ENCODE results near the gene PTPN9. TPM values are rescaled to one million over a fixed set of nuclear protein-coding genes. Genes with fewer than 3 reads are reported as not detected.
"Not testable (repeated sequence)": the region's sequence is repeated elsewhere in the genome, so short reads cannot be mapped to it uniquely, and the experiment has no call there.

The PTPN9 gene
- total and polyA plus RNA-seq, 8 donors, result 7.7 to 22.9 (median 14.5) TPM

- no peaks in the 10 kb centered on the region for H3K9me3 ChIP-seq
- no peaks in the 10 kb centered on the region for H3K27me3 ChIP-seq
- peak; percentile 97 to 99 for DNase-seq
- 0 to 1% (median 0%) methylated on average over 17 to 61 of the region's 62 CpGs for WGBS, 5 donors
- intact Hi-C loops (cut with DNase I; ENCODE audit: low total_unique reads), result no loop called here
- TF ChIP-seq POLR2A (IDR thresholded peaks at IDR 0.05), result no peak
- TF ChIP-seq, protein P1, sequence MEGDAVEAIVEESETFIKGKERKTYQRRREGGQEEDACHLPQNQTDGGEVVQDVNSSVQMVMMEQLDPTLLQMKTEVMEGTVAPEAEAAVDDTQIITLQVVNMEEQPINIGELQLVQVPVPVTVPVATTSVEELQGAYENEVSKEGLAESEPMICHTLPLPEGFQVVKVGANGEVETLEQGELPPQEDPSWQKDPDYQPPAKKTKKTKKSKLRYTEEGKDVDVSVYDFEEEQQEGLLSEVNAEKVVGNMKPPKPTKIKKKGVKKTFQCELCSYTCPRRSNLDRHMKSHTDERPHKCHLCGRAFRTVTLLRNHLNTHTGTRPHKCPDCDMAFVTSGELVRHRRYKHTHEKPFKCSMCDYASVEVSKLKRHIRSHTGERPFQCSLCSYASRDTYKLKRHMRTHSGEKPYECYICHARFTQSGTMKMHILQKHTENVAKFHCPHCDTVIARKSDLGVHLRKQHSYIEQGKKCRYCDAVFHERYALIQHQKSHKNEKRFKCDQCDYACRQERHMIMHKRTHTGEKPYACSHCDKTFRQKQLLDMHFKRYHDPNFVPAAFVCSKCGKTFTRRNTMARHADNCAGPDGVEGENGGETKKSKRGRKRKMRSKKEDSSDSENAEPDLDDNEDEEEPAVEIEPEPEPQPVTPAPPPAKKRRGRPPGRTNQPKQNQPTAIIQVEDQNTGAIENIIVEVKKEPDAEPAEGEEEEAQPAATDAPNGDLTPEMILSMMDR (IDR thresholded peaks at IDR 0.05), result peak in 1 of 7 experiments; percentile 28
- TF ChIP-seq POLR2AphosphoS5 (IDR thresholded peaks at IDR 0.05), result no peak
- no peak for TF ChIP-seq EP300 (IDR thresholded peaks at IDR 0.05)
- peaks cover 28 to 56% (median 53%) of the 10 kb centered on the region in 4 donors for H3K4me1 ChIP-seq
- H3K27ac ChIP-seq, result peak overlapping the region; percentile 98 to 100 (median 99)
- H3K36me3 ChIP-seq, result peaks cover 0 to 9% (median 3%) of the 10 kb centered on the region in 4 donors
- peak overlapping the region; percentile 77 to 97 (median 86) for H3K4me3 ChIP-seq
Measured at GRCh38 chr15:75450307-75451201, 128.6 kb downstream of the PTPN9 start.

DNA sequence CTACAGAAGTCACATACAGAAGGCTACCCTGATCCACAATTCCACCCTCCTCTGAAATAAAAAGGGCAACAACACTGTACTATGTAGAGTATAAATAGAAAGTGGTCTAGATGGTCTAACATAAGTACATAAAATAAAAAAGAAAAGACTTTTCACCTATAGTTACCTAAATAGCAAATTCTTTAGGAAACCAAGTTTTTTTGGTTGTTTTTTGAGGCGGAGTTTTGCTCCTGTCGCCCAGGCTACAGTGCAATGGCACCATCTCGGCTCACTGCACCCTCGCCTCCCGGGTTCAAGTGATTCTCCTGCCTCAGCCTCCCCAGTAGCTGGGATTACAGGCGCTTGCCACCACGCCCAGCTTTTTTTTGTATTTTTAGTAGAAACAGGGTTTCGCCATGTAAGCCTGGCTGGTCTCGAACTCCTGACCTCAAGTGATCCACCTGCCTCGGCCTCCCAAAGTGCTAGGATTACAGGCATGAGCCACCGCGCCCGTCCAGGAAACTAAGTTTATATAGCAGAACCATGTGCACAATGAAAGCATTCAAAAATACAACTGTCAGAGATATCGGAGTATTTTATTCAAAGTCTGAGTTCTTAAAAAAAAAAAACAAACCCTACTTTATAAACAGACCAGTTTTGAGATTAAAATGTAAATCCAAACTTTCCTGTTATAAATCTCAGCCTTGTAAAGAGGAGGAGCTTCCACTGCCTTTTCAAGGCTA is 129.4 kb downstream of the PTPN9 start:
- no peaks in the 10 kb centered on the region for H3K9me3 ChIP-seq
- H3K36me3 ChIP-seq, result peaks cover 0 to 9% (median 3%) of the 10 kb centered on the region in 4 donors
- no peaks in the 10 kb centered on the region for H3K27me3 ChIP-seq
- peak overlapping the region; percentile 98 to 100 (median 99) for H3K27ac ChIP-seq
- peaks cover 28 to 60% (median 57%) of the 10 kb centered on the region in 4 donors for H3K4me1 ChIP-seq
- 21 to 48% (median 33%) methylated on average over 14 of the region's 14 CpGs for WGBS, 5 donors
- H3K4me3 ChIP-seq, result peak overlapping the region; percentile 77 to 97 (median 86)
- intact Hi-C loops (cut with DNase I; ENCODE audit: low total_unique reads), result no loop called here
- TF ChIP-seq, protein P1 (IDR thresholded peaks at IDR 0.05), result no peak
- TF ChIP-seq POLR2A (IDR thresholded peaks at IDR 0.05) (no peak), EP300 (IDR thresholded peaks at IDR 0.05) (no peak), POLR2AphosphoS5 (IDR thresholded peaks at IDR 0.05) (no peak)
- no peak for DNase-seq

- 85 to 91% (median 90%) methylated on average over 13 of the region's 13 CpGs for WGBS, 5 donors
- DNase-seq; H3K9me3 ChIP-seq; H3K27ac ChIP-seq; H3K4me3 ChIP-seq; H3K27me3 ChIP-seq; intact Hi-C loops (cut with DNase I; ENCODE audit: low total_unique reads): not testable (repeated sequence)
- H3K36me3 ChIP-seq, result peaks cover 0 to 13% (median 7%) of the 10 kb centered on the region in 4 donors
- H3K4me1 ChIP-seq, result peaks cover 23 to 70% (median 63%) of the 10 kb centered on the region in 4 donors
Measured at GRCh38 chr15:75448171-75448570, 130.9 kb downstream of the PTPN9 start.

DNA sequence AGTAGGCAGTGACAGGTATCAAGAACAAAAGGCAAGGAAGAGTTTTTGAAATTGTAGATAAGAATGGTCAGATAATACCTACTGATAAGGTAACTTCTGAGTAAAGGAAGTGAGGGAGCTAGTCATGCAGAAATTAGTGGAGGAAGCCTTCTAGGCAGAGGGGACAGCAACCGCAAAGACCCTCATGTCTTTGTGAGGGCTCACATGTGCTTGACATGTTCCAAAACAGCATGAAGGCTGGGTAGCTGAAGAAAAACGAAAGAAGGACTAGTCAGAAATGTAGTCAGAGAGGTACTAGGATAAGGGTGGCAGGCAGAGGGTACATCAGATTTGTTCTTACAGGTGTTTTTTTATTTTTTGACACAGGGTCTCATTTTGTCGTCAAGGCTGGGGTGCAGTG is 133.0 kb downstream of the PTPN9 start:
- intact Hi-C loops (cut with DNase I; ENCODE audit: low total_unique reads), result no loop called here
- no peak for DNase-seq
- peaks cover 18 to 65% (median 58%) of the 10 kb centered on the region in 4 donors for H3K4me1 ChIP-seq
- TF ChIP-seq, protein P1 (IDR thresholded peaks at IDR 0.05), result no peak
- no peak for TF ChIP-seq POLR2AphosphoS5 (IDR thresholded peaks at IDR 0.05)
- no peak for TF ChIP-seq EP300 (IDR thresholded peaks at IDR 0.05)
- no peak for TF ChIP-seq POLR2A (IDR thresholded peaks at IDR 0.05)
- H3K27ac ChIP-seq, result no peak overlapping the region
- no peaks in the 10 kb centered on the region for H3K27me3 ChIP-seq
- peaks cover under 1 to 29% (median 18%) of the 10 kb centered on the region in 4 donors for H3K36me3 ChIP-seq
- H3K4me3 ChIP-seq, result no peak overlapping the region
- H3K9me3 ChIP-seq, result no peaks in the 10 kb centered on the region
- WGBS, 5 donors, result 65 to 79% (median 69%) methylated on average over 3 of the region's 3 CpGs

- H3K4me1 ChIP-seq, result peaks cover 18 to 65% (median 55%) of the 10 kb centered on the region in 4 donors
- WGBS, 5 donors, result 88 to 97% (median 94%) methylated on average over 10 of the region's 10 CpGs
- intact Hi-C loops (cut with DNase I; ENCODE audit: low total_unique reads); H3K27ac ChIP-seq; H3K9me3 ChIP-seq; H3K27me3 ChIP-seq; DNase-seq; H3K4me3 ChIP-seq: not testable (repeated sequence)
- peaks cover 3 to 31% (median 18%) of the 10 kb centered on the region in 4 donors for H3K36me3 ChIP-seq
Measured at GRCh38 chr15:75445324-75445723, 133.8 kb downstream of the PTPN9 start.

GRCh38 chr15:75443972-75444453 is 135.1 kb downstream of the PTPN9 start:
- intact Hi-C loops (cut with DNase I; ENCODE audit: low total_unique reads); H3K27me3 ChIP-seq; H3K27ac ChIP-seq; H3K4me3 ChIP-seq; DNase-seq; H3K9me3 ChIP-seq: not testable (repeated sequence)
- peaks cover 3 to 31% (median 18%) of the 10 kb centered on the region in 4 donors for H3K36me3 ChIP-seq
- peaks cover 10 to 54% (median 42%) of the 10 kb centered on the region in 4 donors for H3K4me1 ChIP-seq
- 70 to 82% (median 78%) methylated on average over 8 of the region's 8 CpGs for WGBS, 5 donors
